Measurements from ENCODE around the gene TPTE.
"Not testable (repeated sequence)": the region's sequence is repeated elsewhere in the genome, so short reads cannot be mapped to it uniquely, and the experiment has no call there.

DNA sequence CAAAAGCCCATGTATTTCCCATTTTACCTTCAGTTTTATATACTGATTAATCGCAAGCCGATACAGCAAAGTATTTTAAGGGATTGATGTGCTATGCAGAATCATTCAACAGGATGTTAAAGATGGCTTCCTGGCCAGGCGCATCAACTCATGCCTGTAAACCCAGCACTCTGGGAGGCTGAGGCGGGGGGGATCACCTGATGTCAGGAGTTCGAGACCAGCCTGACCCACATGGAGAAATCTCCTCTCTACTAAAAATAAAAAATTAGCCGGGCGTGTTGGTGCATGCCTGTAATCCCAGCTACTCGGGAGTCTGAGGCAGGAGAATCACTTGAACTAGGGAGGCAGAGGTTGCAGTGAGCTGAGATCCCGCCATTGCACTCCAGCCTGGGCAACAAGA is 116.8 kb downstream of the TPTE start:
- TF ChIP-seq, protein P1, sequence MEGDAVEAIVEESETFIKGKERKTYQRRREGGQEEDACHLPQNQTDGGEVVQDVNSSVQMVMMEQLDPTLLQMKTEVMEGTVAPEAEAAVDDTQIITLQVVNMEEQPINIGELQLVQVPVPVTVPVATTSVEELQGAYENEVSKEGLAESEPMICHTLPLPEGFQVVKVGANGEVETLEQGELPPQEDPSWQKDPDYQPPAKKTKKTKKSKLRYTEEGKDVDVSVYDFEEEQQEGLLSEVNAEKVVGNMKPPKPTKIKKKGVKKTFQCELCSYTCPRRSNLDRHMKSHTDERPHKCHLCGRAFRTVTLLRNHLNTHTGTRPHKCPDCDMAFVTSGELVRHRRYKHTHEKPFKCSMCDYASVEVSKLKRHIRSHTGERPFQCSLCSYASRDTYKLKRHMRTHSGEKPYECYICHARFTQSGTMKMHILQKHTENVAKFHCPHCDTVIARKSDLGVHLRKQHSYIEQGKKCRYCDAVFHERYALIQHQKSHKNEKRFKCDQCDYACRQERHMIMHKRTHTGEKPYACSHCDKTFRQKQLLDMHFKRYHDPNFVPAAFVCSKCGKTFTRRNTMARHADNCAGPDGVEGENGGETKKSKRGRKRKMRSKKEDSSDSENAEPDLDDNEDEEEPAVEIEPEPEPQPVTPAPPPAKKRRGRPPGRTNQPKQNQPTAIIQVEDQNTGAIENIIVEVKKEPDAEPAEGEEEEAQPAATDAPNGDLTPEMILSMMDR (IDR thresholded peaks at IDR 0.05; ENCODE audit: control extremely low read depth in 1 of 3, insufficient read depth in 1 of 3, low read depth in 1 of 3, low read length in 3 of 3), result not testable (repeated sequence)
- not testable (repeated sequence) for TF ChIP-seq NRF1 (IDR thresholded peaks at IDR 0.05; ENCODE audit: low read depth, low read length); SP2 (IDR thresholded peaks at IDR 0.05; ENCODE audit: low read length); POLR2A (IDR thresholded peaks at IDR 0.05; ENCODE audit: control extremely low read depth in 1 of 2, low read depth in 2 of 2, low read length in 2 of 2); CHD1 (IDR thresholded peaks at IDR 0.05; ENCODE audit: low read depth, low read length); CHD2 (IDR thresholded peaks at IDR 0.05; ENCODE audit: low read length); EZH2 (IDR thresholded peaks at IDR 0.05; ENCODE audit: low read depth, low read length, severe bottlenecking); HDAC2 (IDR thresholded peaks at IDR 0.05; ENCODE audit: borderline replicate concordance in 1 of 2, low read depth in 2 of 2, low read length in 2 of 2); SIN3A (conservative IDR thresholded peaks at IDR 0.05 in 1 of 2, IDR thresholded peaks at IDR 0.05 in 1 of 2; ENCODE audit: low read depth in 1 of 2, low read length in 2 of 2); GTF2F1 (IDR thresholded peaks at IDR 0.05; ENCODE audit: borderline replicate concordance, low read depth, low read length)
- TF ChIP-seq, protein P2, sequence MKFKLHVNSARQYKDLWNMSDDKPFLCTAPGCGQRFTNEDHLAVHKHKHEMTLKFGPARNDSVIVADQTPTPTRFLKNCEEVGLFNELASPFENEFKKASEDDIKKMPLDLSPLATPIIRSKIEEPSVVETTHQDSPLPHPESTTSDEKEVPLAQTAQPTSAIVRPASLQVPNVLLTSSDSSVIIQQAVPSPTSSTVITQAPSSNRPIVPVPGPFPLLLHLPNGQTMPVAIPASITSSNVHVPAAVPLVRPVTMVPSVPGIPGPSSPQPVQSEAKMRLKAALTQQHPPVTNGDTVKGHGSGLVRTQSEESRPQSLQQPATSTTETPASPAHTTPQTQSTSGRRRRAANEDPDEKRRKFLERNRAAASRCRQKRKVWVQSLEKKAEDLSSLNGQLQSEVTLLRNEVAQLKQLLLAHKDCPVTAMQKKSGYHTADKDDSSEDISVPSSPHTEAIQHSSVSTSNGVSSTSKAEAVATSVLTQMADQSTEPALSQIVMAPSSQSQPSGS (IDR thresholded peaks at IDR 0.05; ENCODE audit: low read length), result not testable (repeated sequence)
- TF ChIP-seq, protein P3, sequence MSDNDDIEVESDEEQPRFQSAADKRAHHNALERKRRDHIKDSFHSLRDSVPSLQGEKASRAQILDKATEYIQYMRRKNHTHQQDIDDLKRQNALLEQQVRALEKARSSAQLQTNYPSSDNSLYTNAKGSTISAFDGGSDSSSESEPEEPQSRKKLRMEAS (IDR thresholded peaks at IDR 0.05), result not testable (repeated sequence)

Data from H1 (cell line).